K562 (cell line): ENCODE measurements around the gene RSRC1. TPM values are rescaled to one million over a fixed set of nuclear protein-coding genes. Genes with fewer than 3 reads are reported as not detected.

Source experiments
- ARID3A ChIP-seq: IDR thresholded peaks from 2 replicates; pipeline ENCODE4 v1.6.1; 2012; ENCODE audit warnings: low read depth, low read length, improper control_type of control experiment, borderline replicate concordance
- COPS2 ChIP-seq: fragments of 450-650 bp; conservative IDR thresholded peaks from 2 replicates; pipeline ENCODE4 v1.6.1; 2016; ENCODE audit warnings: mild to moderate bottlenecking, moderate library complexity
- FOXA1 ChIP-seq: fragments of 450-650 bp; IDR thresholded peaks from 2 replicates; pipeline ENCODE4 v1.6.1; 2016; ENCODE audit warnings: mild to moderate bottlenecking, borderline replicate concordance
- FUS ChIP-seq: fragments of 200-400 bp; formaldehyde crosslinking; optimal IDR thresholded peaks from 2 replicates; pipeline ENCODE3; 2017; ENCODE audit warnings: low read depth, low read length
- HDGF ChIP-seq: fragments of 450-650 bp; IDR thresholded peaks from 2 replicates; pipeline ENCODE4 v1.6.1; 2016
- HINFP ChIP-seq: fragments of 450-650 bp; conservative IDR thresholded peaks from 2 replicates; pipeline ENCODE4 v1.6.1; 2016; ENCODE audit warnings: missing genetic modification characterization, low read depth, mild to moderate bottlenecking, control low read depth, missing compliant biosample characterization
- HLTF ChIP-seq: fragments of 450-650 bp; IDR thresholded peaks from 2 replicates; pipeline ENCODE4 v1.6.1; 2016
- MAFG ChIP-seq: fragments of 450-650 bp; conservative IDR thresholded peaks from 2 replicates; pipeline ENCODE4 v1.6.1; 2016; ENCODE audit warnings: missing genetic modification characterization, missing compliant biosample characterization
- MAFK ChIP-seq: IDR thresholded peaks from 2 replicates; pipeline ENCODE4 v1.6.1; 2011; ENCODE audit warnings: low read length, improper control_type of control experiment
- NR2C1 ChIP-seq, 2 experiments: fragments of 450-650 bp; IDR thresholded peaks; 2 replicates each; pipeline ENCODE4 v1.6.1; 2017; ENCODE audit warnings: mild to moderate bottlenecking in 2 of 2, antibody characterized with exemption in 1 of 2, inconsistent platforms in 1 of 2, missing compliant biosample characterization in 1 of 2, missing genetic modification characterization in 1 of 2
- PTTG1 ChIP-seq: fragments of 450-650 bp; IDR thresholded peaks from 2 replicates; pipeline ENCODE4 v1.6.1; 2016; ENCODE audit warnings: low read depth, mild to moderate bottlenecking, missing genetic modification characterization, missing compliant biosample characterization
- SUPT5H ChIP-seq: fragments of 450-650 bp; IDR thresholded peaks from 2 replicates; pipeline ENCODE4 v1.6.1; 2016
- ZBTB33 ChIP-seq: sonication (generic); formaldehyde crosslinking; IDR thresholded peaks from 2 replicates; pipeline ENCODE4 v1.8.1; 2023; ENCODE audit warnings: mild to moderate bottlenecking, missing genetic modification reagents
- ZNF224 ChIP-seq: sonication (generic); formaldehyde crosslinking; IDR thresholded peaks from 2 replicates; pipeline ENCODE4 v1.8.0; 2022; ENCODE audit warnings: mild to moderate bottlenecking, missing genetic modification reagents
- ZNF253 ChIP-seq: fragments of 250-450 bp; sonication (Bioruptor Pico); conservative IDR thresholded peaks from 2 replicates; pipeline ENCODE4 v1.6.1; 2021; ENCODE audit warnings: mild to moderate bottlenecking
- ZNF274 ChIP-seq: IDR thresholded peaks from 2 replicates; pipeline ENCODE4 v1.6.1; 2011; ENCODE audit warnings: low read depth, mild to moderate bottlenecking, low read length, moderate library complexity, borderline replicate concordance
- ZNF398 ChIP-seq: fragments of 250-450 bp; sonication (Bioruptor Pico); IDR thresholded peaks from 2 replicates; pipeline ENCODE4 v1.8.0; 2021; ENCODE audit warnings: moderate library complexity, mild to moderate bottlenecking, inconsistent platforms
- polyA plus RNA-seq, 8 experiments: library from polyadenylated mRNA; depleted of rRNA in 4 of 8; stranded (reverse) in 5 of 8; unstranded in 3 of 8; fragments of >200 nt; fragmentation: Nextera tagmentation in 2 of 8; fragmentation: Illumina TruSeq in 1 of 8; extraction: Ambion mirVana in 2 of 8; extraction: Trizol in 1 of 8; gene quantifications; 2 replicates each; pipeline versions ENCODE4 v1.2.1 to v1.2.3, GENCODE V29; 2011 to 2014; ENCODE audit warnings: inconsistent platforms in 1 of 8, missing spikeins in 1 of 8
- total RNA-seq, 7 experiments: library from RNA; depleted of rRNA in 6 of 7; stranded (reverse); fragments of >200 nt in 6 of 7; fragmentation: Illumina TruSeq in 2 of 7; extraction: Trizol in 2 of 7; gene quantifications; 2 replicates each; pipeline versions ENCODE4 v1.2.1 to v1.2.3, GENCODE V29; 2011 to 2021; ENCODE audit warnings: low replicate concordance in 1 of 7
- TF ChIP-seq, protein P1 (sequence below): fragments of 250-450 bp; sonication (Bioruptor Pico); IDR thresholded peaks from 2 replicates; pipeline ENCODE4 v1.5.0; 2021; ENCODE audit warnings: mild to moderate bottlenecking, borderline replicate concordance

Gene RSRC1
- total and polyA plus RNA-seq, 9 of the 15 experiments (the other 6 are each of a cell fraction or from before 2014, with no cell fraction given), result 19.3 to 128 (median 75.5) TPM

GRCh38 chr3:158109804-158110657 lies at the start of gene RSRC1 (continued):
- TF ChIP-seq ZNF398 (CRISPR knock-in tag), result no peak
- TF ChIP-seq, protein P1, sequence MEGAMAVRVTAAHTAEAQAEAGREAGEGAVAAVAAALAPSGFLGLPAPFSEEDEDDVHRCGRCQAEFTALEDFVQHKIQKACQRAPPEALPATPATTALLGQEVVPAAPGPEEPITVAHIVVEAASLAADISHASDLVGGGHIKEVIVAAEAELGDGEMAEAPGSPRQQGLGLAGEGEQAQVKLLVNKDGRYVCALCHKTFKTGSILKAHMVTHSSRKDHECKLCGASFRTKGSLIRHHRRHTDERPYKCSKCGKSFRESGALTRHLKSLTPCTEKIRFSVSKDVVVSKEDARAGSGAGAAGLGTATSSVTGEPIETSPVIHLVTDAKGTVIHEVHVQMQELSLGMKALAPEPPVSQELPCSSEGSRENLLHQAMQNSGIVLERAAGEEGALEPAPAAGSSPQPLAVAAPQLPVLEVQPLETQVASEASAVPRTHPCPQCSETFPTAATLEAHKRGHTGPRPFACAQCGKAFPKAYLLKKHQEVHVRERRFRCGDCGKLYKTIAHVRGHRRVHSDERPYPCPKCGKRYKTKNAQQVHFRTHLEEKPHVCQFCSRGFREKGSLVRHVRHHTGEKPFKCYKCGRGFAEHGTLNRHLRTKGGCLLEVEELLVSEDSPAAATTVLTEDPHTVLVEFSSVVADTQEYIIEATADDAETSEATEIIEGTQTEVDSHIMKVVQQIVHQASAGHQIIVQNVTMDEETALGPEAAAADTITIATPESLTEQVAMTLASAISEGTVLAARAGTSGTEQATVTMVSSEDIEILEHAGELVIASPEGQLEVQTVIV (CRISPR knock-in tag), result no peak
- no peak for TF ChIP-seq MAFG (tag)
- TF ChIP-seq ZNF224 (CRISPR knock-in tag), result no peak
- TF ChIP-seq ARID3A, result peak; percentile 61
- no peak for TF ChIP-seq ZNF274
- TF ChIP-seq SUPT5H, result peak; percentile 95
- no peak for TF ChIP-seq ZNF253 (CRISPR knock-in tag)
- TF ChIP-seq COPS2, result no peak
- no peak for TF ChIP-seq FOXA1
- TF ChIP-seq HDGF, result no peak
- peak; percentile 20; the same call in 1 of the 2 replicates for TF ChIP-seq NR2C1 (IDR thresholded peaks at IDR 0.05)
- no peak for TF ChIP-seq NR2C1 (tag; IDR thresholded peaks at IDR 0.05)
- TF ChIP-seq HLTF, result no peak
- peak; percentile 35; the same call in 1 of the 2 replicates for TF ChIP-seq MAFK
- no peak for TF ChIP-seq FUS
- no peak; the same call in 1 of the 2 replicates for TF ChIP-seq ZBTB33 (CRISPR knock-in tag)
- no peak for TF ChIP-seq HINFP
- TF ChIP-seq PTTG1 (tag), result no peak
